Measurements from ENCODE around the gene OCLN.
A peak's percentile ranks its signal among the peaks of the same experiment; 100 is the strongest.

Gene OCLN, protein sequence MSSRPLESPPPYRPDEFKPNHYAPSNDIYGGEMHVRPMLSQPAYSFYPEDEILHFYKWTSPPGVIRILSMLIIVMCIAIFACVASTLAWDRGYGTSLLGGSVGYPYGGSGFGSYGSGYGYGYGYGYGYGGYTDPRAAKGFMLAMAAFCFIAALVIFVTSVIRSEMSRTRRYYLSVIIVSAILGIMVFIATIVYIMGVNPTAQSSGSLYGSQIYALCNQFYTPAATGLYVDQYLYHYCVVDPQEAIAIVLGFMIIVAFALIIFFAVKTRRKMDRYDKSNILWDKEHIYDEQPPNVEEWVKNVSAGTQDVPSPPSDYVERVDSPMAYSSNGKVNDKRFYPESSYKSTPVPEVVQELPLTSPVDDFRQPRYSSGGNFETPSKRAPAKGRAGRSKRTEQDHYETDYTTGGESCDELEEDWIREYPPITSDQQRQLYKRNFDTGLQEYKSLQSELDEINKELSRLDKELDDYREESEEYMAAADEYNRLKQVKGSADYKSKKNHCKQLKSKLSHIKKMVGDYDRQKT

DNA sequence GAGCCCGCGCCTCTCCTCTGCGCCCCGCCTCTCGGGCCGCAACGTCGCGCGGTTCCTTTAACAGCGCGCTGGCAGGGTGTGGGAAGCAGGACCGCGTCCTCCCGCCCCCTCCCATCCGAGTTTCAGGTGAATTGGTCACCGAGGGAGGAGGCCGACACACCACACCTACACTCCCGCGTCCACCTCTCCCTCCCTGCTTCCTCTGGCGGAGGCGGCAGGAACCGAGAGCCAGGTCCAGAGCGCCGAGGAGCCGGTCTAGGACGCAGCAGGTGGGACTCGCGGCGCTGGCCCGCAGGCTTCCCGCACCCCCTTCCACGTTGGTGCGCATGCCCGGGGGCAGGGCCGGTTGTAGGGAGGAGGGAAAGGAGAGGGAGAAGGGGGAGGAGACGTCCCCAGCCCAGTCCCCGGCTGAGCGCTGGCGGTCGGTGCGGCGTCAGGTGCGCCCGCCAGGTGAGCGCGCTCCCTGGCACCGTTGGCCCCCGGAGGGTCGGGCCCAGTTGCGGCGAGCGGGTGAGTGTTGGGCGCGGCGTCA lies at the start of gene OCLN:
OCLN (plus strand) TSS at position 400 of the 532 bp plus-strand sequence. CDS start 11,455 bp downstream, outside the sequence.
- Histone ChIP-seq H3K27ac (ENCODE audit: low read length) (no peak within 1 kb of the TSS), H2AFZ (ENCODE audit: low read depth, low read length) (no peak within 1 kb of the TSS), H3K4me3 (ENCODE audit: low read depth in 1 of 2, low read length in 2 of 2) (no peak within 1 kb of the TSS), H3K9me3 (ENCODE audit: insufficient read depth, low read length, severe bottlenecking) (no peaks in the 10 kb centered on the region), H3K27me3 (ENCODE audit: insufficient read depth, low read length, poor library complexity) (peaks cover 9% of the 10 kb centered on the region), H3K9ac (ENCODE audit: low read depth, low read length) (no peak within 1 kb of the TSS), H4K20me1 (ENCODE audit: insufficient read depth, low read length) (no peaks in the 10 kb centered on the region), H3K4me1 (ENCODE audit: insufficient read depth, low read length) (no peaks in the 10 kb centered on the region), H3K4me2 (ENCODE audit: insufficient read depth, low read length) (no peak within 1 kb of the TSS), H3K79me2 (ENCODE audit: insufficient read depth, low read length) (no peaks in the 10 kb centered on the region), H3K36me3 (ENCODE audit: insufficient read depth, low read length) (no peaks in the 10 kb centered on the region)
- ATAC-seq (ENCODE audit: insufficient read depth, low read depth), result no peak
- no peak for DNase-seq
- TF ChIP-seq, protein P1, sequence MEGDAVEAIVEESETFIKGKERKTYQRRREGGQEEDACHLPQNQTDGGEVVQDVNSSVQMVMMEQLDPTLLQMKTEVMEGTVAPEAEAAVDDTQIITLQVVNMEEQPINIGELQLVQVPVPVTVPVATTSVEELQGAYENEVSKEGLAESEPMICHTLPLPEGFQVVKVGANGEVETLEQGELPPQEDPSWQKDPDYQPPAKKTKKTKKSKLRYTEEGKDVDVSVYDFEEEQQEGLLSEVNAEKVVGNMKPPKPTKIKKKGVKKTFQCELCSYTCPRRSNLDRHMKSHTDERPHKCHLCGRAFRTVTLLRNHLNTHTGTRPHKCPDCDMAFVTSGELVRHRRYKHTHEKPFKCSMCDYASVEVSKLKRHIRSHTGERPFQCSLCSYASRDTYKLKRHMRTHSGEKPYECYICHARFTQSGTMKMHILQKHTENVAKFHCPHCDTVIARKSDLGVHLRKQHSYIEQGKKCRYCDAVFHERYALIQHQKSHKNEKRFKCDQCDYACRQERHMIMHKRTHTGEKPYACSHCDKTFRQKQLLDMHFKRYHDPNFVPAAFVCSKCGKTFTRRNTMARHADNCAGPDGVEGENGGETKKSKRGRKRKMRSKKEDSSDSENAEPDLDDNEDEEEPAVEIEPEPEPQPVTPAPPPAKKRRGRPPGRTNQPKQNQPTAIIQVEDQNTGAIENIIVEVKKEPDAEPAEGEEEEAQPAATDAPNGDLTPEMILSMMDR (IDR thresholded peaks at IDR 0.05; ENCODE audit: borderline replicate concordance, extremely low read depth, low read length, poor library complexity, severe bottlenecking), result no peak
- TF ChIP-seq EZH2 (IDR thresholded peaks at IDR 0.05; ENCODE audit: borderline replicate concordance, low read depth, low read length, severe bottlenecking), result no peak

DNA sequence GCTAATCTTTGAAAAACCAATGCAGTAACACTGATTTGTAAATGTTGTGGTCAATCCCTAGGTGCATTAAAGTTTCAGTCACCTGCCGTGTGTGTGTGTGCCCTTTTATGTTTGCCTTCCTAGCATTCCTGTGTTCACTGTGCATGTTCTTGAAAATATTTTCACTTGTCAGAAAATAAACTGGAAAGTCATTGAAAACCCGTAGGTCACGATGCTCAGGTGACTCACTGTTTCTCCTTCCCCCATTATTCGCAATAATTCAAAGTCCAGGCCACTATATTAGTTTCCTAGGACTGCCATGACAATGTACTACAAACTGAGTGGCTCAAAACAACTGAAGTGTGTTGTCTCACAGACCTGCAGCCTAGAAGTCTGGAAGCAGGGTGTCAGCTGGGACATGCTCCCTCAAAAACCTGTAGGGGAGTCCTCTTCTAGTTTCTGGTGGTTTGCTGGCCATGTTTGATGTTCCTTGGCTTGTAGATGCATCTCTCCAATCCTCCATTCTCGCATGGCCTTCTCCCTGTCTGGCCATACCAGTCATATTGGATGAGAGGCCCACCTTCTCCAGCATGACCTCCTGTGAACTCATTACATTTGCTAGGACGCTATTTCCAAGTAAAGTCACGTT lies 48.3 kb upstream of the OCLN start:
- no peaks in the 10 kb centered on the region for H3K36me3 ChIP-seq (ENCODE audit: insufficient read depth, low read length)
- H3K27ac ChIP-seq (ENCODE audit: low read length), result no peak overlapping the region
- TF ChIP-seq, protein P1 (IDR thresholded peaks at IDR 0.05; ENCODE audit: borderline replicate concordance, extremely low read depth, low read length, poor library complexity, severe bottlenecking), result no peak
- TF ChIP-seq EZH2 (IDR thresholded peaks at IDR 0.05; ENCODE audit: borderline replicate concordance, low read depth, low read length, severe bottlenecking), result no peak
- H3K79me2 ChIP-seq (ENCODE audit: insufficient read depth, low read length), result no peaks in the 10 kb centered on the region
- no peaks in the 10 kb centered on the region for H3K27me3 ChIP-seq (ENCODE audit: insufficient read depth, low read length, poor library complexity)
- DNase-seq (no peak), ATAC-seq (ENCODE audit: insufficient read depth, low read depth) (no peak)
- no peak overlapping the region for H3K9ac ChIP-seq (ENCODE audit: low read depth, low read length)
- peak overlapping the region; percentile 1; the same call in 1 of the 2 replicates for H2AFZ ChIP-seq (ENCODE audit: low read depth, low read length)
- no peaks in the 10 kb centered on the region for H3K9me3 ChIP-seq (ENCODE audit: insufficient read depth, low read length, severe bottlenecking)
- H3K4me1 ChIP-seq (ENCODE audit: insufficient read depth, low read length), result no peaks in the 10 kb centered on the region
- H3K4me2 ChIP-seq (ENCODE audit: insufficient read depth, low read length), result no peak overlapping the region
- H4K20me1 ChIP-seq (ENCODE audit: insufficient read depth, low read length), result no peaks in the 10 kb centered on the region
- no peak overlapping the region for H3K4me3 ChIP-seq (ENCODE audit: low read depth in 1 of 2, low read length in 2 of 2)

DNA sequence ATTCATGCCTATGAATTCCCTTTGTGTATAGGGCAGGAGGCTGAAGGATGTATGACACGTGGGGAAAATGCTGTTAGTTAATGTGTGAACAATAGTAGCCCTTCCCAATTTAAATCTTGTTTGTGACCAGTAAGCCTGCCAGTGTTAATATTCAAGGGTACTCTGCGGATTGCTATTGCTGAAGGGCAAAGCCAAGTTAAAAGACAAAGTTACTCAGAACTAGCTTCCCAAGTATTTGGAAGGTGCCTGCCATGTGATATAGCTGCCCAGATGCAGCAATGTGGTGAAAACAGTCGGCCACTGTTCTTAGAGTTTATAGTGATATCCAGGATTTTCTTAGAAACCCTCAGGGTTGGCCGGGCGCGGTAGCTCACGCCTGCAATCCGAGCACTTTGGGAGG lies 43.1 kb upstream of the OCLN start:
- H3K4me3 ChIP-seq (ENCODE audit: low read depth in 1 of 2, low read length in 2 of 2), result no peak overlapping the region
- H4K20me1 ChIP-seq (ENCODE audit: insufficient read depth, low read length), result no peaks in the 10 kb centered on the region
- no peak overlapping the region for H2AFZ ChIP-seq (ENCODE audit: low read depth, low read length)
- H3K36me3 ChIP-seq (ENCODE audit: insufficient read depth, low read length), result no peaks in the 10 kb centered on the region
- H3K4me1 ChIP-seq (ENCODE audit: insufficient read depth, low read length), result no peaks in the 10 kb centered on the region
- DNase-seq, result no peak
- no peak overlapping the region for H3K4me2 ChIP-seq (ENCODE audit: insufficient read depth, low read length)
- H3K9me3 ChIP-seq (ENCODE audit: insufficient read depth, low read length, severe bottlenecking), result no peaks in the 10 kb centered on the region
- no peaks in the 10 kb centered on the region for H3K79me2 ChIP-seq (ENCODE audit: insufficient read depth, low read length)
- H3K9ac ChIP-seq (ENCODE audit: low read depth, low read length), result no peak overlapping the region
- H3K27me3 ChIP-seq (ENCODE audit: insufficient read depth, low read length, poor library complexity), result no peaks in the 10 kb centered on the region
- TF ChIP-seq, protein P1 (IDR thresholded peaks at IDR 0.05; ENCODE audit: borderline replicate concordance, extremely low read depth, low read length, poor library complexity, severe bottlenecking), result no peak
- no peak for TF ChIP-seq EZH2 (IDR thresholded peaks at IDR 0.05; ENCODE audit: borderline replicate concordance, low read depth, low read length, severe bottlenecking)
- no peak overlapping the region for H3K27ac ChIP-seq (ENCODE audit: low read length)
- no peak for ATAC-seq (ENCODE audit: insufficient read depth, low read depth)

Data from DND-41 (cell line).